ENCODE measurements around the gene SMYD5.

DNA sequence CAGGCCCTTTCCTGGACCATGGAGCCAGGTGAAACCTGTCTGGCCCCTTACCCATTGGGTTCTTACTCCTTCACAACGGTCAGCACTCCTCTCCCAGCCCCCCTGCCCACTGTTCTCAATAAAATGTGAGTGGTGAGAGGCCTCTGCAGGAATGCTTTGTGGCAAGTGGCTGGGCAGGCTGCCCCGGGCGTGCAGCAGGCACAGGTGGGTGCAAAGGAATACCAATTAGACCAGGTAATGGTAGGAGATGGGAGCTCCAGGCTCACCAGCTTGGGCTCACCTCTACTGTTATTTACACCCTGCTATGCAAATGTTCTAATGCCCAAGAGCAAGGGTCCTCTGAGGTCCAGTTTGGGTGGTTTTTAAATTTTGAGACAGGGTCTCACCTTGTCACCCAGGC is 13.0 kb downstream of the SMYD5 start:
- TF ChIP-seq, protein P1, sequence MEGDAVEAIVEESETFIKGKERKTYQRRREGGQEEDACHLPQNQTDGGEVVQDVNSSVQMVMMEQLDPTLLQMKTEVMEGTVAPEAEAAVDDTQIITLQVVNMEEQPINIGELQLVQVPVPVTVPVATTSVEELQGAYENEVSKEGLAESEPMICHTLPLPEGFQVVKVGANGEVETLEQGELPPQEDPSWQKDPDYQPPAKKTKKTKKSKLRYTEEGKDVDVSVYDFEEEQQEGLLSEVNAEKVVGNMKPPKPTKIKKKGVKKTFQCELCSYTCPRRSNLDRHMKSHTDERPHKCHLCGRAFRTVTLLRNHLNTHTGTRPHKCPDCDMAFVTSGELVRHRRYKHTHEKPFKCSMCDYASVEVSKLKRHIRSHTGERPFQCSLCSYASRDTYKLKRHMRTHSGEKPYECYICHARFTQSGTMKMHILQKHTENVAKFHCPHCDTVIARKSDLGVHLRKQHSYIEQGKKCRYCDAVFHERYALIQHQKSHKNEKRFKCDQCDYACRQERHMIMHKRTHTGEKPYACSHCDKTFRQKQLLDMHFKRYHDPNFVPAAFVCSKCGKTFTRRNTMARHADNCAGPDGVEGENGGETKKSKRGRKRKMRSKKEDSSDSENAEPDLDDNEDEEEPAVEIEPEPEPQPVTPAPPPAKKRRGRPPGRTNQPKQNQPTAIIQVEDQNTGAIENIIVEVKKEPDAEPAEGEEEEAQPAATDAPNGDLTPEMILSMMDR (IDR thresholded peaks at IDR 0.05), result no peak
- TF ChIP-seq POLR2A (IDR thresholded peaks at IDR 0.05), result no peak
